HCT116 (cell line): ENCODE results near the gene TMEM123.

ENCODE experiments used
- EZH2 ChIP-seq: fragments of 200-600 bp; sonication (generic); IDR thresholded peaks from 2 replicates; pipeline ENCODE4 v1.6.1; 2017; ENCODE audit warnings: antibody characterized with exemption, mixed run types
- EZH2phosphoT487 ChIP-seq: fragments of 200-600 bp; IDR thresholded peaks from 2 replicates; pipeline ENCODE4 v1.6.1; 2018; ENCODE audit warnings: antibody characterized with exemption, borderline replicate concordance
- POLR2A ChIP-seq: IDR thresholded peaks from 2 replicates; pipeline ENCODE4 v1.7.0; 2011; ENCODE audit warnings: borderline replicate concordance; ENCODE audit not compliant: insufficient read depth, insufficient read length; ENCODE audit errors: extremely low read depth
- POLR2AphosphoS5 ChIP-seq: IDR thresholded peaks from 2 replicates; pipeline ENCODE4 v1.6.1; 2011; ENCODE audit warnings: mild to moderate bottlenecking, low read depth, low read length, moderate library complexity
- RAD21 ChIP-seq: IDR thresholded peaks from 2 replicates; pipeline ENCODE4 v1.6.1; 2012; ENCODE audit warnings: low read depth, mild to moderate bottlenecking
- SIN3A ChIP-seq: IDR thresholded peaks from 2 replicates; pipeline ENCODE4 v1.6.1; 2012; ENCODE audit warnings: low read depth
- TCF7L2 ChIP-seq: IDR thresholded peaks from 2 replicates; pipeline ENCODE4 v1.7.0; 2011; ENCODE audit warnings: borderline replicate concordance, inconsistent platforms; ENCODE audit not compliant: insufficient read depth, insufficient read length; ENCODE audit errors: extremely low read depth
- YY1 ChIP-seq: IDR thresholded peaks from 2 replicates; pipeline ENCODE4 v1.6.1; 2011; ENCODE audit warnings: low read length, low read depth, moderate library complexity, mild to moderate bottlenecking; ENCODE audit not compliant: insufficient replicate concordance; ENCODE audit errors: extremely low read depth
- TF ChIP-seq, protein P1 (sequence below), 3 experiments: fragments of 200-600 bp in 1 of 3; sonication (generic) in 1 of 3; IDR thresholded peaks in 2 of 3; conservative IDR thresholded peaks in 1 of 3; 2 replicates each; pipeline ENCODE4 v1.5.1; 2012 to 2017; ENCODE audit warnings: low read depth in 2 of 3, low read length in 2 of 3, antibody characterized with exemption in 1 of 3, borderline replicate concordance in 1 of 3, control low read depth in 1 of 3, mild to moderate bottlenecking in 1 of 3, mixed read lengths in 1 of 3, mixed run types in 1 of 3, moderate library complexity in 1 of 3; ENCODE audit not compliant: insufficient read depth in 1 of 3
- TF ChIP-seq, protein P2 (sequence below): IDR thresholded peaks from 2 replicates; pipeline ENCODE4 v1.6.1; 2012
- TF ChIP-seq, protein P3 (sequence below): IDR thresholded peaks from 2 replicates; pipeline ENCODE4 v1.6.1; 2012
- TF ChIP-seq, protein P4 (sequence below): IDR thresholded peaks from 2 replicates; pipeline ENCODE4 v1.6.1; 2012; ENCODE audit warnings: low read depth

DNA sequence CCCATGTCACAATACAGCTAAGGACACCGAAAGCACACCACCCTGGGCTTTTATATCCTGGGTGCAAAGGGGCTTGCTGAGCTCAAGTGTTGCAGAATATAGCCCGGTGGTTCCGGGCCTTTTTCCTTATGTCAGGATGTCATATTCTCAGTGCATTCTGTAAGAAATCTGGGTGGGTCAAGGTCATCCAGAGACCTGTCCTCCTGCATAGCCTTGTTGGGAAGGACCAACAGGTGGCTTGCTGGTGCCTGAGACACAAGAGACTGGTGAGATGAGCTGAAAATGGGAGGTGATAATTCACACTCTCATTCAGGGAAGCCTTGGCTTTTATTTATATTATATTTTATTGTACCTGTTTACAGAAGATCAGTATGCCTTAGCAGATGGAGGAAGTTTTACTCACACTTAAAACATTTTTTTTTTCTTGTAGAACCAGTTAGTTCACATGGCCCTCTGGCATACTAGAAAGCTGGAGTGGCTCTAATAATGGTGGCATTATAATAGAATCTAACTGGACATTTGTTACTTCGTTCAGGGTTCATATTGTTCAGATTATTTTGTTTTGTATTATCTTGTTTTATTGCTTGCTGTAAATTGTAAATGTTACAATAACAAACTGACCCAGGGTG lies 14.6 kb upstream of the TMEM123 start:
- TF ChIP-seq, protein P1, sequence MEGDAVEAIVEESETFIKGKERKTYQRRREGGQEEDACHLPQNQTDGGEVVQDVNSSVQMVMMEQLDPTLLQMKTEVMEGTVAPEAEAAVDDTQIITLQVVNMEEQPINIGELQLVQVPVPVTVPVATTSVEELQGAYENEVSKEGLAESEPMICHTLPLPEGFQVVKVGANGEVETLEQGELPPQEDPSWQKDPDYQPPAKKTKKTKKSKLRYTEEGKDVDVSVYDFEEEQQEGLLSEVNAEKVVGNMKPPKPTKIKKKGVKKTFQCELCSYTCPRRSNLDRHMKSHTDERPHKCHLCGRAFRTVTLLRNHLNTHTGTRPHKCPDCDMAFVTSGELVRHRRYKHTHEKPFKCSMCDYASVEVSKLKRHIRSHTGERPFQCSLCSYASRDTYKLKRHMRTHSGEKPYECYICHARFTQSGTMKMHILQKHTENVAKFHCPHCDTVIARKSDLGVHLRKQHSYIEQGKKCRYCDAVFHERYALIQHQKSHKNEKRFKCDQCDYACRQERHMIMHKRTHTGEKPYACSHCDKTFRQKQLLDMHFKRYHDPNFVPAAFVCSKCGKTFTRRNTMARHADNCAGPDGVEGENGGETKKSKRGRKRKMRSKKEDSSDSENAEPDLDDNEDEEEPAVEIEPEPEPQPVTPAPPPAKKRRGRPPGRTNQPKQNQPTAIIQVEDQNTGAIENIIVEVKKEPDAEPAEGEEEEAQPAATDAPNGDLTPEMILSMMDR (IDR thresholded peaks at IDR 0.05 in 2 of 3, conservative IDR thresholded peaks at IDR 0.05 in 1 of 3; ENCODE audit: borderline replicate concordance in 1 of 3, insufficient read depth in 1 of 3, low read depth in 2 of 3, low read length in 2 of 3), result no peak
- TF ChIP-seq TCF7L2 (no peak), POLR2AphosphoS5 (no peak), SIN3A (no peak), YY1 (no peak), POLR2A (no peak), EZH2 (no peak), EZH2phosphoT487 (no peak), RAD21 (no peak)
- TF ChIP-seq, protein P2, sequence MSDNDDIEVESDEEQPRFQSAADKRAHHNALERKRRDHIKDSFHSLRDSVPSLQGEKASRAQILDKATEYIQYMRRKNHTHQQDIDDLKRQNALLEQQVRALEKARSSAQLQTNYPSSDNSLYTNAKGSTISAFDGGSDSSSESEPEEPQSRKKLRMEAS, result no peak
- TF ChIP-seq, protein P3, sequence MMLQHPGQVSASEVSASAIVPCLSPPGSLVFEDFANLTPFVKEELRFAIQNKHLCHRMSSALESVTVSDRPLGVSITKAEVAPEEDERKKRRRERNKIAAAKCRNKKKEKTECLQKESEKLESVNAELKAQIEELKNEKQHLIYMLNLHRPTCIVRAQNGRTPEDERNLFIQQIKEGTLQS, result no peak
- TF ChIP-seq, protein P4, sequence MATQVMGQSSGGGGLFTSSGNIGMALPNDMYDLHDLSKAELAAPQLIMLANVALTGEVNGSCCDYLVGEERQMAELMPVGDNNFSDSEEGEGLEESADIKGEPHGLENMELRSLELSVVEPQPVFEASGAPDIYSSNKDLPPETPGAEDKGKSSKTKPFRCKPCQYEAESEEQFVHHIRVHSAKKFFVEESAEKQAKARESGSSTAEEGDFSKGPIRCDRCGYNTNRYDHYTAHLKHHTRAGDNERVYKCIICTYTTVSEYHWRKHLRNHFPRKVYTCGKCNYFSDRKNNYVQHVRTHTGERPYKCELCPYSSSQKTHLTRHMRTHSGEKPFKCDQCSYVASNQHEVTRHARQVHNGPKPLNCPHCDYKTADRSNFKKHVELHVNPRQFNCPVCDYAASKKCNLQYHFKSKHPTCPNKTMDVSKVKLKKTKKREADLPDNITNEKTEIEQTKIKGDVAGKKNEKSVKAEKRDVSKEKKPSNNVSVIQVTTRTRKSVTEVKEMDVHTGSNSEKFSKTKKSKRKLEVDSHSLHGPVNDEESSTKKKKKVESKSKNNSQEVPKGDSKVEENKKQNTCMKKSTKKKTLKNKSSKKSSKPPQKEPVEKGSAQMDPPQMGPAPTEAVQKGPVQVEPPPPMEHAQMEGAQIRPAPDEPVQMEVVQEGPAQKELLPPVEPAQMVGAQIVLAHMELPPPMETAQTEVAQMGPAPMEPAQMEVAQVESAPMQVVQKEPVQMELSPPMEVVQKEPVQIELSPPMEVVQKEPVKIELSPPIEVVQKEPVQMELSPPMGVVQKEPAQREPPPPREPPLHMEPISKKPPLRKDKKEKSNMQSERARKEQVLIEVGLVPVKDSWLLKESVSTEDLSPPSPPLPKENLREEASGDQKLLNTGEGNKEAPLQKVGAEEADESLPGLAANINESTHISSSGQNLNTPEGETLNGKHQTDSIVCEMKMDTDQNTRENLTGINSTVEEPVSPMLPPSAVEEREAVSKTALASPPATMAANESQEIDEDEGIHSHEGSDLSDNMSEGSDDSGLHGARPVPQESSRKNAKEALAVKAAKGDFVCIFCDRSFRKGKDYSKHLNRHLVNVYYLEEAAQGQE, result no peak
